Measurements from ENCODE around the gene OR12D3. TPM values are rescaled to one million over a fixed set of nuclear protein-coding genes. Genes with fewer than 3 reads are reported as not detected.

OR12D3 gene
- total and polyA plus RNA-seq, 2 donors (not counting 3 experiments of a cell fraction or from before 2014, with no cell fraction given), result not detected

- H3K9me3 ChIP-seq (replicated peaks; ENCODE audit: control insufficient read depth, insufficient read depth, low read length), result no peaks in the 10 kb centered on the region
- intact Hi-C loops (cut with micrococcal nuclease), result no loop called here
- H2AFZ ChIP-seq (ENCODE audit: low read depth, low read length), result no peak overlapping the region
- ChIA-PET POLR2A (no interaction called here), CTCF (no interaction called here)
- H4K20me1 ChIP-seq (replicated peaks; ENCODE audit: control insufficient read depth, extremely low read depth, insufficient read depth, low read length), result no peaks in the 10 kb centered on the region
- no peaks in the 10 kb centered on the region for H3K79me2 ChIP-seq (ENCODE audit: control insufficient read depth, insufficient read depth, low read length)
- H3K4me1 ChIP-seq (ENCODE audit: control insufficient read depth, extremely low read depth, insufficient read depth, low read length), result no peaks in the 10 kb centered on the region
- dilution Hi-C loops (cut with MboI; ENCODE audit: extremely low pct_ligation_motif_present, low sequenced_read_pairs), result no loop called here
- no peaks in the 10 kb centered on the region for H3K36me3 ChIP-seq (ENCODE audit: control insufficient read depth in 2 of 2, extremely low read depth in 1 of 2, insufficient read depth in 2 of 2, low read length in 2 of 2)
- BruUV-seq (replicated peaks), result no TSS peak
- no peak overlapping the region for H3K27ac ChIP-seq (ENCODE audit: insufficient read depth, low read depth, low read length)
- H3K4me2 ChIP-seq (ENCODE audit: insufficient read depth, low read length), result no peak overlapping the region
- no peak overlapping the region for H3K9ac ChIP-seq (replicated peaks; ENCODE audit: extremely low read depth, insufficient read depth, low read length)
- no peaks in the 10 kb centered on the region for H3K27me3 ChIP-seq (ENCODE audit: control insufficient read depth in 2 of 2, insufficient read depth in 2 of 2, low read length in 2 of 2)
- no peaks in the 10 kb centered on the region for H3K9me1 ChIP-seq (replicated peaks; ENCODE audit: control insufficient read depth, extremely low read depth, insufficient read depth, low read length)
- FAIRE-seq, result no peak
- TF ChIP-seq JUN (IDR thresholded peaks at IDR 0.05; ENCODE audit: borderline replicate concordance, insufficient read depth, insufficient read length, low read depth) (no peak), GATA2 (IDR thresholded peaks at IDR 0.05; ENCODE audit: insufficient read depth, insufficient read length, low read depth, low read length) (no peak), MYC (IDR thresholded peaks at IDR 0.05; ENCODE audit: low read depth, low read length) (no peak), POLR2A (IDR thresholded peaks at IDR 0.05; ENCODE audit: low read depth, low read length) (no peak), EZH2 (IDR thresholded peaks at IDR 0.05; ENCODE audit: borderline replicate concordance, low read depth, low read length, severe bottlenecking) (no peak), FOS (IDR thresholded peaks at IDR 0.05; ENCODE audit: borderline replicate concordance, insufficient read depth, low read length) (no peak), POLR2AphosphoS5 (IDR thresholded peaks at IDR 0.05; ENCODE audit: insufficient read depth, low read depth, low read length) (no peak), CTCF (IDR thresholded peaks at IDR 0.05; ENCODE audit: extremely low read depth in 1 of 2, insufficient read depth in 1 of 2, low read depth in 1 of 2, low read length in 2 of 2) (no peak), MAX (IDR thresholded peaks at IDR 0.05; ENCODE audit: insufficient read depth, insufficient read length) (no peak)
- no peak for DNase-seq (ENCODE audit: low read depth, low spot score)
- no peak overlapping the region for H3K4me3 ChIP-seq (replicated peaks in 1 of 3; ENCODE audit: insufficient read depth in 1 of 3, low read depth in 1 of 3, low read length in 3 of 3)
Observed at GRCh38 chr6:29345380-29345779, 29.7 kb downstream of the OR12D3 start.

Data from endothelial cell of umbilical vein (primary cell).